ENCODE measurements around the gene MAP1LC3B. TPM values are rescaled to one million over a fixed set of nuclear protein-coding genes. Genes with fewer than 3 reads are reported as not detected.

MAP1LC3B gene
- total and polyA plus RNA-seq, 4 experiments from 2014 or later, result 67.2 to 172 (median 103) TPM

DNA sequence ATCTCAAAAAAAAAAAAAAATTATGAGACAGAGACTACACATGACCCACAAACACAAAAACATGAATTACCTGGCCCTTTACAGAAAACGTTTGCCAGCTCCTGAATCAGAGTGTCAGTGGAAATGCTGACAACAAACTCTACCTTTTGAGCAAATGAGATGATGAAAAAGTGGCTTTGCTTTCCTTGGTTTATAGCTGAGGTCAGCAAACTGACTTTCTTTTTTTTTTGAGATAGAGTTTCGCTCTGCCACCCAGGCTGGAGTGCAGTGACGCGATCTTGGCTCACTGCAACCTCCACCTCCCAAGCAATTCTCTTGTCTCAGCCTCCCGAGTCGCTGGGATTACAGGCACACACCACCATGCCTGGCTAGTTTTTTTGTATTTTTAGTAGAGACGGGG, 54.3 kb downstream of the MAP1LC3B start:
- intact Hi-C loops (cut with micrococcal nuclease), result no loop called here
- H3K36me3 Mint-ChIP-seq, result peaks cover 51% of the 10 kb centered on the region in 2 donors
- POLR2A ChIA-PET (ENCODE audit: partially characterized antibody), result interaction anchor here (0.5 kb wide), 1 partner anchor 14 kb away, joined by 3 read pairs; no protein-coding TSS in a partner anchor

DNA sequence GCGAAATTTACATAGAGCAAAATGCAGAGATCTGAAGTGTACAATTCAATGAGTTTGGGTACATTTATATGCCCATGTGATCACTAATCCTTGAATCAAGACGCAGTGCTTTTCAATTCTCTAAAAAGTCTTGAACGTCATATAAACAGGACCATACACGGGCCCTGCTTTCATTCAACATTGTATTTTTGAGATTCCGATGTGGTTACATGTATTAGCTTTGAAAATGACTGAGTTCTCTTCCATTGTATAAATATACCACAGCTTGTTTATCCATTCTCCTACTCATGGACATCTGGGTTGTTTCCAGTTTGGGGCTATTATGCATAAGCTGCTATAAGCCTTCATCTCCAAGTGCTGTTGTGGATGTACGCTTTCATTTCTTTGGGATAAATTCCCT, 55.2 kb downstream of the MAP1LC3B start:
- intact Hi-C loops (cut with micrococcal nuclease), result no loop called here
- Histone ChIP-seq H3K4me3 (ENCODE audit: low read length in 2 of 2) (no peak overlapping the region), H3K27ac (ENCODE audit: low read depth, low read length) (no peak overlapping the region), H3K9me3 (ENCODE audit: control insufficient read depth in 1 of 2, low read length in 2 of 2) (no peaks in the 10 kb centered on the region), H3K27me3 (ENCODE audit: insufficient read depth, low read length) (no peaks in the 10 kb centered on the region), H3K4me1 (ENCODE audit: insufficient read depth, low read length) (no peaks in the 10 kb centered on the region), H3K36me3 (ENCODE audit: insufficient read depth, low read length) (peaks cover 23% of the 10 kb centered on the region)
- DNase-seq, result no peak
- ChIA-PET POLR2A (ENCODE audit: partially characterized antibody) (no interaction called here), CTCF (ENCODE audit: partially characterized antibody) (no interaction called here)
- no peaks in the 10 kb centered on the region for H3K27me3 Mint-ChIP-seq
- H3K27ac Mint-ChIP-seq, result no peak overlapping the region
- H3K4me3 Mint-ChIP-seq, result no peak overlapping the region
- peaks cover 0 to 2% (median 0%) of the 10 kb centered on the region in 8 donors for H3K9me3 Mint-ChIP-seq
- H3K4me1 Mint-ChIP-seq, result peaks cover 0 to 16% (median 3%) of the 10 kb centered on the region in 4 donors
- peaks cover 56% of the 10 kb centered on the region in 2 donors for H3K36me3 Mint-ChIP-seq

More for the DNA sequence above, 54.3 kb downstream of the MAP1LC3B start:
- H3K27ac ChIP-seq (ENCODE audit: low read depth, low read length), result no peak overlapping the region
- Mint-ChIP-seq H3K27me3 (no peaks in the 10 kb centered on the region), H3K9me3 (peaks cover 0 to 2% (median 0%) of the 10 kb centered on the region in 8 donors), H3K27ac (peak overlapping the region in 1 of 7 donors; percentile 45), H3K4me1 (peaks cover 0 to 14% (median under 1%) of the 10 kb centered on the region in 4 donors), H3K4me3 (no peak overlapping the region)
- no peak overlapping the region for H3K4me3 ChIP-seq (ENCODE audit: low read length in 2 of 2)
- no peaks in the 10 kb centered on the region for H3K27me3 ChIP-seq (ENCODE audit: insufficient read depth, low read length)
- no peak for DNase-seq
- H3K4me1 ChIP-seq (ENCODE audit: insufficient read depth, low read length), result no peaks in the 10 kb centered on the region
- H3K36me3 ChIP-seq (ENCODE audit: insufficient read depth, low read length), result peaks cover 14% of the 10 kb centered on the region
- no peaks in the 10 kb centered on the region for H3K9me3 ChIP-seq (ENCODE audit: control insufficient read depth in 1 of 2, low read length in 2 of 2)
- CTCF ChIA-PET (ENCODE audit: partially characterized antibody), result no interaction called here

- intact Hi-C loops (cut with micrococcal nuclease), result no loop called here
- no peaks in the 10 kb centered on the region for H3K27me3 ChIP-seq (ENCODE audit: insufficient read depth, low read length)
- H3K27ac ChIP-seq (ENCODE audit: low read depth, low read length), result no peak overlapping the region
- Mint-ChIP-seq H3K27ac (no peak overlapping the region), H3K36me3 (peaks cover 58 to 60% of the 10 kb centered on the region in 2 donors), H3K9me3 (peaks cover 0 to 2% (median 0%) of the 10 kb centered on the region in 8 donors), H3K27me3 (no peaks in the 10 kb centered on the region), H3K4me1 (peaks cover under 1 to 16% (median 4%) of the 10 kb centered on the region in 4 donors), H3K4me3 (no peak overlapping the region)
- CTCF ChIA-PET (ENCODE audit: partially characterized antibody), result no interaction called here
- H3K4me3 ChIP-seq (ENCODE audit: low read length in 2 of 2), result no peak overlapping the region
- H3K4me1 ChIP-seq (ENCODE audit: insufficient read depth, low read length), result no peaks in the 10 kb centered on the region
- no peaks in the 10 kb centered on the region for H3K9me3 ChIP-seq (ENCODE audit: control insufficient read depth in 1 of 2, low read length in 2 of 2)
- POLR2A ChIA-PET (ENCODE audit: partially characterized antibody), result no interaction called here
- H3K36me3 ChIP-seq (ENCODE audit: insufficient read depth, low read length), result peaks cover 25% of the 10 kb centered on the region
- no peak for DNase-seq
These were observed 56.7 kb downstream of the MAP1LC3B start for GRCh38 chr16:87448866-87449265.

GRCh38 chr16:87451563-87452210, 59.6 kb downstream of the MAP1LC3B start:
- H3K27me3 ChIP-seq (ENCODE audit: insufficient read depth, low read length), result no peaks in the 10 kb centered on the region
- H3K9me3 ChIP-seq (ENCODE audit: control insufficient read depth in 1 of 2, low read length in 2 of 2), result no peaks in the 10 kb centered on the region
- Mint-ChIP-seq H3K27me3 (no peaks in the 10 kb centered on the region), H3K4me1 (peaks cover 3 to 16% (median 6%) of the 10 kb centered on the region in 4 donors), H3K27ac (peak overlapping the region in 2 of 7 donors; percentile 2 to 30), H3K9me3 (no peaks in the 10 kb centered on the region), H3K36me3 (peaks cover 52 to 58% of the 10 kb centered on the region in 2 donors), H3K4me3 (no peak overlapping the region)
- H3K4me1 ChIP-seq (ENCODE audit: insufficient read depth, low read length), result no peaks in the 10 kb centered on the region
- POLR2A ChIA-PET (ENCODE audit: partially characterized antibody), result no interaction called here
- intact Hi-C loops (cut with micrococcal nuclease), result no loop called here
- DNase-seq, result no peak
- H3K4me3 ChIP-seq (ENCODE audit: low read length in 2 of 2), result no peak overlapping the region
- H3K36me3 ChIP-seq (ENCODE audit: insufficient read depth, low read length), result peaks cover 30% of the 10 kb centered on the region
- no peak overlapping the region for H3K27ac ChIP-seq (ENCODE audit: low read depth, low read length)
- CTCF ChIA-PET (ENCODE audit: partially characterized antibody), result no interaction called here

GRCh38 chr16:87453326-87453725, 61.2 kb downstream of the MAP1LC3B start:
- H3K27ac ChIP-seq (ENCODE audit: low read depth, low read length), result no peak overlapping the region
- no peak overlapping the region for H3K4me3 Mint-ChIP-seq
- H3K9me3 ChIP-seq (ENCODE audit: control insufficient read depth in 1 of 2, low read length in 2 of 2), result no peaks in the 10 kb centered on the region
- H3K27ac Mint-ChIP-seq, result peak overlapping the region in 1 of 7 donors; percentile 43
- no peak overlapping the region for H3K4me3 ChIP-seq (ENCODE audit: low read length in 2 of 2)
- H3K36me3 Mint-ChIP-seq, result peaks cover 41 to 59% of the 10 kb centered on the region in 2 donors
- H3K36me3 ChIP-seq (ENCODE audit: insufficient read depth, low read length), result peaks cover 20% of the 10 kb centered on the region
- ChIA-PET POLR2A (ENCODE audit: partially characterized antibody) (no interaction called here), CTCF (ENCODE audit: partially characterized antibody) (no interaction called here)
- H3K27me3 Mint-ChIP-seq, result no peaks in the 10 kb centered on the region
- intact Hi-C loops (cut with micrococcal nuclease), result no loop called here
- no peaks in the 10 kb centered on the region for H3K27me3 ChIP-seq (ENCODE audit: insufficient read depth, low read length)
- H3K4me1 ChIP-seq (ENCODE audit: insufficient read depth, low read length), result peaks cover 9% of the 10 kb centered on the region
- no peak for DNase-seq
- no peaks in the 10 kb centered on the region for H3K9me3 Mint-ChIP-seq
- H3K4me1 Mint-ChIP-seq, result peaks cover 10 to 22% (median 14%) of the 10 kb centered on the region in 4 donors

Other genes starting within 250 kb of the MAP1LC3B start
- 1 to 10 TPM; 1.6 TPM for gene C16orf95, start 74.9 kb upstream of the MAP1LC3B start, total RNA-seq
- 1 to 10 TPM; 1.4 to 2.4 TPM for gene C16orf95, start 74.9 kb upstream of the MAP1LC3B start, polyA plus RNA-seq
- 10 to 100 TPM; 44.2 to 44.6 TPM for gene FBXO31, start 8.6 kb upstream of the MAP1LC3B start, total RNA-seq
- 10 to 100 TPM; 22.9 to 24.8 TPM for gene FBXO31, start 8.6 kb upstream of the MAP1LC3B start, polyA plus RNA-seq
- gene ZCCHC14, start 100.7 kb downstream of the MAP1LC3B start, total RNA-seq, result 10 to 100 TPM; 22.7 to 25.1 TPM
- 1 to 10 TPM in 1 of 2 donors, under 1 TPM in 1; 0.21 to 1.1 TPM for gene ZCCHC14, start 100.7 kb downstream of the MAP1LC3B start, polyA plus RNA-seq
- gene JPH3, start 210.2 kb downstream of the MAP1LC3B start, total RNA-seq, result under 1 TPM in 1 of 2 experiments, not detected in 1; 0.09 TPM
- gene JPH3, start 210.2 kb downstream of the MAP1LC3B start, polyA plus RNA-seq, result not detected

Measured in CD4-positive, alpha-beta memory T cell (primary cell).